ENCODE results near the gene TPST2.

The TPST2 gene

DNA sequence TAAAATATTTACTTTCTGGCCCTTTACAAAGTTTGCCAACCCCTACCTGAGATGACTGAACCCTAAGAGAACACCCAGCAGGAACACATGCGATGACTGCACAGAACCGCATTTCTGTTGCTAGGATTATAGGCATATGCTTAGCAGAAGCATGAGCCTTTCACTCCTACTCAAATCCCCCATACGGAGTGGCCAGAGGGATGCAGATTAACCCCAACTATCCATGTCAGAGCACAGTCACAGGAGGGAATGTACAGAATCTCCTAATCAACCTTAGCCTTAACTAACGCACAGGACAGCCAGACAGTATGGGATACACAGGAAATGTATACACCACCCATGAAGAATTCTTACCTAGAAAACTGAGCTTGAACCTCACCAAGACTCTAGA lies 112.6 kb downstream of the TPST2 start:
- Histone ChIP-seq H3K9ac (no peak overlapping the region), H3K27ac (no peak overlapping the region), H3K36me3 (ENCODE audit: control insufficient read depth, insufficient read depth, low read length) (no peaks in the 10 kb centered on the region), H3K27me3 (ENCODE audit: control insufficient read depth, insufficient read depth, low read length) (no peaks in the 10 kb centered on the region), H3K9me3 (ENCODE audit: control insufficient read depth, low read length) (no peaks in the 10 kb centered on the region), H3K4me3 (ENCODE audit: low read depth, low read length) (no peak overlapping the region), H2AFZ (no peak overlapping the region), H3K79me2 (no peaks in the 10 kb centered on the region), H3K4me1 (no peaks in the 10 kb centered on the region), H3K4me2 (ENCODE audit: low read length) (no peak overlapping the region)
- TF ChIP-seq, protein P1, sequence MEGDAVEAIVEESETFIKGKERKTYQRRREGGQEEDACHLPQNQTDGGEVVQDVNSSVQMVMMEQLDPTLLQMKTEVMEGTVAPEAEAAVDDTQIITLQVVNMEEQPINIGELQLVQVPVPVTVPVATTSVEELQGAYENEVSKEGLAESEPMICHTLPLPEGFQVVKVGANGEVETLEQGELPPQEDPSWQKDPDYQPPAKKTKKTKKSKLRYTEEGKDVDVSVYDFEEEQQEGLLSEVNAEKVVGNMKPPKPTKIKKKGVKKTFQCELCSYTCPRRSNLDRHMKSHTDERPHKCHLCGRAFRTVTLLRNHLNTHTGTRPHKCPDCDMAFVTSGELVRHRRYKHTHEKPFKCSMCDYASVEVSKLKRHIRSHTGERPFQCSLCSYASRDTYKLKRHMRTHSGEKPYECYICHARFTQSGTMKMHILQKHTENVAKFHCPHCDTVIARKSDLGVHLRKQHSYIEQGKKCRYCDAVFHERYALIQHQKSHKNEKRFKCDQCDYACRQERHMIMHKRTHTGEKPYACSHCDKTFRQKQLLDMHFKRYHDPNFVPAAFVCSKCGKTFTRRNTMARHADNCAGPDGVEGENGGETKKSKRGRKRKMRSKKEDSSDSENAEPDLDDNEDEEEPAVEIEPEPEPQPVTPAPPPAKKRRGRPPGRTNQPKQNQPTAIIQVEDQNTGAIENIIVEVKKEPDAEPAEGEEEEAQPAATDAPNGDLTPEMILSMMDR (IDR thresholded peaks at IDR 0.05), result no peak

DNA sequence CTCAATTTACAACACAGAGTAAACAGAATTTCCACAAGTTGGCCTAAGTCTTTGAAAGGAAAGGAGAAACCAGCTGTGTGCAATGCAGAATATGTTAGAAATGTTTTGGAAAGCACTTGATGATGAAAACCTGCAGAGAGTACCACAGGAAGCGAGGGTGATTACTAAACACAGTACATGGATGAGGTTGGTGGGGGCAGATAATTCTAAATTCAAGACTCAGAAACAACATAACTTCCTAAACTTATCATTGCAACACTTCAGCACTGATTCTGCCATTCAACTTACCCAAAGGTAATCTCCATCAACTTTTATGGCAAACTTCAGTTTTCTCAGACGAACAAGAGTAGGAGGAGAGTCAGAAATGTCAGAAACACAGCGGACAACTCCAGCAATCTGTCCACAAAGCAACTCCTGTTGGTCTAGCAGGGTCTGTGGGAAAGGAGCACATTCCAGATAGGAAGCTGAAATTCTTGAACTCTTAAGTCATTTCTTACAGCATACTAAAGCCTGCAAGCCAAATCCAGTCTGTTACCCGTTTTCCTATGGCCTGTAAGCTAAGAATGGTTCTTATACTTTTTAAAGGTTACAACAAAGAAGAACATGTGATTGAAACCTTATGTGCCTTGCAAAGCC lies 113.1 kb downstream of the TPST2 start:
- no peak overlapping the region for H2AFZ ChIP-seq
- H3K9ac ChIP-seq, result no peak overlapping the region
- no peak overlapping the region for H3K27ac ChIP-seq
- H3K79me2 ChIP-seq, result no peaks in the 10 kb centered on the region
- H3K4me2 ChIP-seq (ENCODE audit: low read length), result no peak overlapping the region
- no peak overlapping the region for H3K4me3 ChIP-seq (ENCODE audit: low read depth, low read length)
- no peaks in the 10 kb centered on the region for H3K9me3 ChIP-seq (ENCODE audit: control insufficient read depth, low read length)
- TF ChIP-seq, protein P1 (IDR thresholded peaks at IDR 0.05), result no peak
- H3K27me3 ChIP-seq (ENCODE audit: control insufficient read depth, insufficient read depth, low read length), result no peaks in the 10 kb centered on the region
- no peaks in the 10 kb centered on the region for H3K4me1 ChIP-seq
- H3K36me3 ChIP-seq (ENCODE audit: control insufficient read depth, insufficient read depth, low read length), result no peaks in the 10 kb centered on the region

DNA sequence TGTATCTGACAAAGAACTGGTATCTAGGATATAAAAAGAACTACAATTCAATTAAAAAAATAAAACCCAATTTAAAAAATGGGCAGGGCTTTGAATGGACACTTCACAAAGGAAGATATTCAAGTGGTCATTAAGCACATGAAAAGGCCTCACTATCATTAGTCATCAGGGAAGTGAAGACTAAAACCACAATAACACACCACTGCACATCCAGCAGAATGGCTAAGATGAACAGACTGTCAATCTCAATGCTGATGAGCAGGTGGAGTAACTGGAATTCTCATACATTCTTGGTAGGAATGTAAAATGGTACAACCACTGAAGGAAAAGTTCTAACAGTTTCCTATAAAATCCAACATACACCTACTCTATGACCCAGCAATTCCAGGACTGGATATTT lies 115.2 kb downstream of the TPST2 start:
- H3K36me3 ChIP-seq (ENCODE audit: control insufficient read depth, insufficient read depth, low read length), result no peaks in the 10 kb centered on the region

More for the DNA sequence above, 115.2 kb downstream of the TPST2 start:
- Histone ChIP-seq H3K79me2 (no peaks in the 10 kb centered on the region), H3K4me2 (ENCODE audit: low read length) (no peak overlapping the region), H2AFZ (no peak overlapping the region), H3K27me3 (ENCODE audit: control insufficient read depth, insufficient read depth, low read length) (no peaks in the 10 kb centered on the region), H3K4me3 (ENCODE audit: low read depth, low read length) (no peak overlapping the region), H3K27ac (no peak overlapping the region), H3K4me1 (no peaks in the 10 kb centered on the region), H3K9me3 (ENCODE audit: control insufficient read depth, low read length) (no peaks in the 10 kb centered on the region), H3K9ac (no peak overlapping the region)
- TF ChIP-seq, protein P1 (IDR thresholded peaks at IDR 0.05), result no peak

Measured in parathyroid adenoma (tissue), 2 donors.